B cell (primary cell): ENCODE data around the gene BNIP1.

Source experiments
- CTCF ChIP-seq: fragments of 200-600 bp; IDR thresholded peaks from one replicate; pipeline ENCODE4 v1.8.0; 2022; ENCODE audit warnings: antibody characterized with exemption, mild to moderate bottlenecking
- EZH2 ChIP-seq: IDR thresholded peaks from 2 replicates; pipeline ENCODE4 v1.6.1; 2012; ENCODE audit warnings: borderline replicate concordance, low read depth, mild to moderate bottlenecking, moderate library complexity, low read length; ENCODE audit not compliant: insufficient read depth, poor library complexity, severe bottlenecking

GRCh38 chr5:173172166-173172565 lies 27.8 kb downstream of the BNIP1 start:
- TF ChIP-seq CTCF (no peak), EZH2 (no peak)
